Activated naive CD4-positive, alpha-beta T cell treated with anti-CD3 and anti-CD28 coated beads, Interleukin-2, amount 50 U/mL, for 24 hours (primary cell): Measurements from ENCODE around the gene CDKN2D.
A peak's percentile ranks its signal among the peaks of the same experiment; 100 is the strongest.

Experiments used
- H3K27ac Mint-ChIP-seq: one replicate; pipeline ENCODE4 v1.8.0; 2021; ENCODE audit warnings: mild to moderate bottlenecking, mixed read lengths
- H3K27me3 Mint-ChIP-seq: one replicate; pipeline ENCODE4 v1.8.0; 2021; ENCODE audit warnings: mixed read lengths
- H3K36me3 Mint-ChIP-seq: one replicate; pipeline ENCODE4 v1.8.0; 2021; ENCODE audit warnings: mixed read lengths
- H3K4me1 Mint-ChIP-seq: one replicate; pipeline ENCODE4 v1.8.0; 2021; ENCODE audit warnings: mixed read lengths
- H3K4me3 Mint-ChIP-seq: one replicate; pipeline ENCODE4 v1.8.0; 2021; ENCODE audit warnings: mild to moderate bottlenecking, mixed read lengths
- H3K9me3 Mint-ChIP-seq: one replicate; pipeline ENCODE4 v1.8.0; 2021; ENCODE audit warnings: mixed read lengths

The CDKN2D gene

GRCh38 chr19:10568826-10569651, at the start of gene CDKN2D:
Gene CDKN2D, minus strand, starts transcription at chr19:10568979. Its CDS starts 326 bp downstream, at chr19:10568653.
- H3K4me1 Mint-ChIP-seq: peaks cover 46% of the 10 kb centered on the region
- H3K27me3 Mint-ChIP-seq: no peaks in the 10 kb centered on the region
- H3K9me3 Mint-ChIP-seq: no peaks in the 10 kb centered on the region
- H3K36me3 Mint-ChIP-seq: peaks cover 3% of the 10 kb centered on the region
- H3K27ac Mint-ChIP-seq: peak within 1 kb of the TSS; percentile 97
- H3K4me3 Mint-ChIP-seq: peak within 1 kb of the TSS; percentile 99

GRCh38 chr19:10617409-10618121, 48.8 kb upstream of the CDKN2D start:
- Mint-ChIP-seq H3K4me3 (no peak overlapping the region), H3K4me1 (peaks cover 65% of the 10 kb centered on the region), H3K27ac (peak overlapping the region; percentile 63), H3K9me3 (no peaks in the 10 kb centered on the region), H3K36me3 (peaks cover 2% of the 10 kb centered on the region), H3K27me3 (no peaks in the 10 kb centered on the region)

DNA sequence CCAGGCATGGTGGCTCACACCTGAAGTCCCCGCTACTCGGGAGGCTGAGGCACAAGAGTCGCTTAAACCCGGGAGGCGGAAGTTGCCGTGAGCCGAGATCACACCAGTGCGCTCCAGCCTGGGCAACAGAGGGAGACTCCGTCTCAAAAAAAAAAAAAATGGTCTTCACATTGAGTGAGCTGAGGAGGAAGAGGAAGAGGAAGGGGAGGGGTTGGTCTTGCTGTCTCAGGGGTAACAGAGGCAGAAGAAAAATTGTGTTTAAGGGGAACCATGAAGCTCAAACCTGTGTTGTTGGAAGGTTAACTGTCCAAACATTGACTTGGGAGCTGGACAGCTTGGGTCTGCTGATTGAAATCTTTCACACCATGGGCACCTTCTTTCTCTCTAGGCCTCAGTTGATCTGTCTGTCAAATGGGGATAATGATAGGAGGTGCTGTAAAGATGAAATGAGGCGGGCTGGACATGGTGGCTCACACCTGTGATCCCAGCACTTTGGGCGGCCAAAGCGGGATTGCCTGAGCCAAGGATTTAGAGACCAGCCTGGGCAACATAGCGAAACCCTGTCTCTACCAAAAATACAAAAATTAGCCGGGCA, 46.7 kb upstream of the CDKN2D start:
- Mint-ChIP-seq H3K4me3 (peak overlapping the region; percentile 15), H3K27me3 (no peaks in the 10 kb centered on the region), H3K4me1 (peaks cover 57% of the 10 kb centered on the region), H3K27ac (peak overlapping the region; percentile 66), H3K9me3 (no peaks in the 10 kb centered on the region), H3K36me3 (no peaks in the 10 kb centered on the region)

DNA sequence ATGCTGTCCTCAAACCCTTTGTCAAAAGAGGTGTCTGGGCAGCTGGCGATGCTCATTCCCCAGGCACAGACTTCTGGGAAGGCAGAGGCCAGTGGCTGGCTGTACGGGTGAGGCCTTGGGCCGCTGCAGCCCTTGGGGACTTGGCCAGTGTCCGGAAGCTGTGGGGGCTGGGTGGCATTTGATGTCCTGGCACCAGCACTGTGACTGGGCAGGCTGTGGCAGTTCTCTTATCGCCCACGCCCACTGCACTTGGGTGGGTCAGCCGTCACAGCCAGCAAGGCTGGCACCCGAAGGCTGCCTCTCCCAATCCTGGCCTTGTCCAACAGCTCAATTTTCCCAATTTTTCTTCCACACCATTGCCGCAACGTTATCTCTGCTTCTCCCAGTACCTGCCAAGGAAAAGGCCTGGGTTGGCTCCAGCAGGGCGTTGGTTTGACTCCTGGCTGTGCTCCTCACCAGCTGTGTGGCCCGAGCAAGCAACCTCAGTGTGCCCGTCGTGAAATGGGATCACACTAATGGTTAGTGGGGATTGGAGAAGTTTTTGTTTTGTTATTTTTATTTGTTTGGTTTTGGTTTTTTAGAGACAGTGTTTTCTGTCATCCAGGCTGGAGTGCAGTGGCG, 43.8 kb upstream of the CDKN2D start:
- Mint-ChIP-seq H3K9me3 (no peaks in the 10 kb centered on the region), H3K27ac (peak overlapping the region; percentile 46), H3K27me3 (no peaks in the 10 kb centered on the region), H3K36me3 (no peaks in the 10 kb centered on the region), H3K4me1 (peaks cover 49% of the 10 kb centered on the region), H3K4me3 (no peak overlapping the region)

- no peak overlapping the region for H3K4me3 Mint-ChIP-seq
- no peak overlapping the region for H3K27ac Mint-ChIP-seq
- no peaks in the 10 kb centered on the region for H3K9me3 Mint-ChIP-seq
- peaks cover 45% of the 10 kb centered on the region for H3K4me1 Mint-ChIP-seq
- H3K27me3 Mint-ChIP-seq: no peaks in the 10 kb centered on the region
- H3K36me3 Mint-ChIP-seq: no peaks in the 10 kb centered on the region
These were observed 43.1 kb upstream of the CDKN2D start for GRCh38 chr19:10611907-10612306.

GRCh38 chr19:10604460-10604980, 35.7 kb upstream of the CDKN2D start:
- H3K27ac Mint-ChIP-seq: peak overlapping the region; percentile 100
- peak overlapping the region; percentile 96 for H3K4me3 Mint-ChIP-seq
- no peaks in the 10 kb centered on the region for H3K27me3 Mint-ChIP-seq
- H3K36me3 Mint-ChIP-seq: no peaks in the 10 kb centered on the region
- peaks cover 31% of the 10 kb centered on the region for H3K4me1 Mint-ChIP-seq
- no peaks in the 10 kb centered on the region for H3K9me3 Mint-ChIP-seq

DNA sequence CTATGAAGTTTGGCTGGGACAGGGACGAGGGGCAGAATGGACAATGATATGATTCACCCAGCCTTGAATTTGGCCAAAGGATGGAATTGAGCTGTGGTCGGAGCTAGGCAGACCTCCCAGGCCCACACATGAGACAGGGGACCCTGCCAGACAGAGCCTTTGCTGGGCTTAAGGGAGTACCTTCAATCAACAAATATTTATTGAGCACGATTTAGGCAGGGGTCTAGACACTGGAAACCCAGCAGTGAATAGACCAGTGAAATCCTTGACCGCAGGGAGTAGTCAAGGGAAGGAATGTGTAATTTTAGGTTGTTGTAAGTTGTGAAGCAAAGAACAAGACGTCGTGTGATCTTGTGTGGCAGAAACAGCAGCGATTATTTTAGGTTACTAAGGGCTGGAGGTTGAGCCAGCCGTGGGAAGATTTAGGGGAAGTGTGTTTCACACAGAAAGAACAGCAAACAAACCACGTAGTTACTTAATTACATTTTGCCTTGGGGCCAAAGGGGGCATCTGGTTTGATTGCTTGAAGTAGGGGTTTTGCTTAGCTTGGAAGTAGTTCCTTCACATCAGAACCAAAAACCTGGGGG, 35.2 kb upstream of the CDKN2D start:
- no peaks in the 10 kb centered on the region for H3K36me3 Mint-ChIP-seq
- H3K27me3 Mint-ChIP-seq: no peaks in the 10 kb centered on the region
- H3K4me3 Mint-ChIP-seq: peak overlapping the region; percentile 96
- H3K4me1 Mint-ChIP-seq: peaks cover 31% of the 10 kb centered on the region
- no peaks in the 10 kb centered on the region for H3K9me3 Mint-ChIP-seq
- peak overlapping the region; percentile 100 for H3K27ac Mint-ChIP-seq

- H3K27ac Mint-ChIP-seq: peak overlapping the region; percentile 100
- peak overlapping the region; percentile 96 for H3K4me3 Mint-ChIP-seq
- no peaks in the 10 kb centered on the region for H3K36me3 Mint-ChIP-seq
- peaks cover 30% of the 10 kb centered on the region for H3K4me1 Mint-ChIP-seq
- no peaks in the 10 kb centered on the region for H3K27me3 Mint-ChIP-seq
- no peaks in the 10 kb centered on the region for H3K9me3 Mint-ChIP-seq
These were observed 34.5 kb upstream of the CDKN2D start for GRCh38 chr19:10603084-10603872.

GRCh38 chr19:10602330-10603083, 33.7 kb upstream of the CDKN2D start:
- H3K36me3 Mint-ChIP-seq: no peaks in the 10 kb centered on the region
- peaks cover 27% of the 10 kb centered on the region for H3K4me1 Mint-ChIP-seq
- no peaks in the 10 kb centered on the region for H3K9me3 Mint-ChIP-seq
- peak overlapping the region; percentile 96 for H3K4me3 Mint-ChIP-seq
- no peaks in the 10 kb centered on the region for H3K27me3 Mint-ChIP-seq
- H3K27ac Mint-ChIP-seq: peak overlapping the region; percentile 100

DNA sequence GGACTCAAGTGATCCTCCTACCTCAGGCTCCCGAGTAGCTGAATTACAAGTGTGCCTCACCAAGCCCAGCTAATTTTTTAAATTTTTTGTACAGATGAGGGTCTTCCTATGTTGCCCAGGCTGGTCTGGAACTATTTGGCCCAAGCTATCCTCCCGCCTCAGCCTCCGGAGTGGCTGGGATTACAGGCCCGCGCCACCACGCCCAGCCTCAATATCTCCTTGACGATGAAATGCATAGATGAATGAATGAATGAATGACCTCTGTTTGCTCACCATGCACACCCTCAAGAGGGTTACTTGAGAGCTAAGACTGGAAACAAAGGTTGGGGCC, 33.2 kb upstream of the CDKN2D start:
- peak overlapping the region; percentile 84 for H3K27ac Mint-ChIP-seq
- no peaks in the 10 kb centered on the region for H3K9me3 Mint-ChIP-seq
- H3K36me3 Mint-ChIP-seq: no peaks in the 10 kb centered on the region
- H3K27me3 Mint-ChIP-seq: no peaks in the 10 kb centered on the region
- H3K4me1 Mint-ChIP-seq: peaks cover 25% of the 10 kb centered on the region
- H3K4me3 Mint-ChIP-seq: peak overlapping the region; percentile 80

GRCh38 chr19:10600149-10600548, 31.4 kb upstream of the CDKN2D start:
- Mint-ChIP-seq H3K36me3 (no peaks in the 10 kb centered on the region), H3K27ac (no peak overlapping the region), H3K9me3 (no peaks in the 10 kb centered on the region), H3K4me3 (no peak overlapping the region), H3K4me1 (peaks cover 28% of the 10 kb centered on the region), H3K27me3 (no peaks in the 10 kb centered on the region)

DNA sequence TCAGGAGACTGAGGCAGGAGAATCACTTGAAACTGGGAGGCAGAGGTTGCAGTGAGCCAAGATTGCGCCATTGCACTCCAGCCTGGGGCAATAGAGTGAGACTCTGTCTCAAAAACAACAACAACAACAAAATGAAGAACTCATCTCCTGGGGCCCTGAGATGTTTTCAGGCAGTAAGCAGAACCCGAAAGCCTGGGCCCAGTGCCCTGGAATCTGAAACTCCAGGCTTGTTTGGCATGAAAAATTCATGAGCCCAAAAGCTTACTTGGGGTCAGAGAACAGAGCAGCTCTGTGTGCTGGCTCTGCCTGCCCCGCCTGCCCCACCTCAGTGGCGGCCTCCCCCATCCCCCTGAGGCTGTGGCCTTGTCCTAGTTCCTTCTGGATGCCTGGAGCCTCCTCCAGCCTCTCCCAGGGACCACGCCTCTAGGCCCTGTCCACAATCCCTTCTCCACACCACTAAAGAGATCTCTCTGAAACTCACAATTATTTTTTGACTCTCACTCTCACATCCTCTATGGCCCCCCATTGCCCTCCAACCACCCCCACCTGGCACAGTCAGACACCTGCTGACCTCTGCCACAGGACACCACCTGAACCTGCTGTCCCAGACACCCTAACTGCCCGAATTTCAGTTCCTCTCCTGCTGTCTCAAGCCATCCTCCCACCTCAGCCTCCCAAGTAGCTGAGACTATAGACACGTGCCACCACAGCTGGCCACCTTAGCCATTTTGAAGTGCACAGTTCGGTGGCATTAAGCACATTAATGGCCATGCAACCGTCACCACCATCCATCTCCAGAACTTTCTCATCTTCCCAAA, 25.2 kb upstream of the CDKN2D start:
- Mint-ChIP-seq H3K27ac (no peak overlapping the region), H3K27me3 (no peaks in the 10 kb centered on the region), H3K36me3 (no peaks in the 10 kb centered on the region), H3K9me3 (no peaks in the 10 kb centered on the region), H3K4me1 (peaks cover 10% of the 10 kb centered on the region), H3K4me3 (no peak overlapping the region)

- Mint-ChIP-seq H3K36me3 (no peaks in the 10 kb centered on the region), H3K27ac (no peak overlapping the region), H3K9me3 (no peaks in the 10 kb centered on the region), H3K27me3 (no peaks in the 10 kb centered on the region), H3K4me3 (no peak overlapping the region), H3K4me1 (peaks cover 10% of the 10 kb centered on the region)
These were observed 24.4 kb upstream of the CDKN2D start for GRCh38 chr19:10593148-10593547.
